PC-9 (cell line): ENCODE measurements around the gene PAK6.

Experiments used
- EZH2 ChIP-seq: fragments of 200-600 bp; sonication (generic); IDR thresholded peaks from 2 replicates; pipeline ENCODE4 v1.8.0; 2017; ENCODE audit warnings: antibody characterized with exemption, low read depth
- TF ChIP-seq, protein P1 (sequence below): fragments of 200-600 bp; sonication (generic); conservative IDR thresholded peaks from 2 replicates; pipeline ENCODE4 v1.6.1; 2017; ENCODE audit warnings: mixed run types, antibody characterized with exemption, mild to moderate bottlenecking, moderate library complexity

DNA sequence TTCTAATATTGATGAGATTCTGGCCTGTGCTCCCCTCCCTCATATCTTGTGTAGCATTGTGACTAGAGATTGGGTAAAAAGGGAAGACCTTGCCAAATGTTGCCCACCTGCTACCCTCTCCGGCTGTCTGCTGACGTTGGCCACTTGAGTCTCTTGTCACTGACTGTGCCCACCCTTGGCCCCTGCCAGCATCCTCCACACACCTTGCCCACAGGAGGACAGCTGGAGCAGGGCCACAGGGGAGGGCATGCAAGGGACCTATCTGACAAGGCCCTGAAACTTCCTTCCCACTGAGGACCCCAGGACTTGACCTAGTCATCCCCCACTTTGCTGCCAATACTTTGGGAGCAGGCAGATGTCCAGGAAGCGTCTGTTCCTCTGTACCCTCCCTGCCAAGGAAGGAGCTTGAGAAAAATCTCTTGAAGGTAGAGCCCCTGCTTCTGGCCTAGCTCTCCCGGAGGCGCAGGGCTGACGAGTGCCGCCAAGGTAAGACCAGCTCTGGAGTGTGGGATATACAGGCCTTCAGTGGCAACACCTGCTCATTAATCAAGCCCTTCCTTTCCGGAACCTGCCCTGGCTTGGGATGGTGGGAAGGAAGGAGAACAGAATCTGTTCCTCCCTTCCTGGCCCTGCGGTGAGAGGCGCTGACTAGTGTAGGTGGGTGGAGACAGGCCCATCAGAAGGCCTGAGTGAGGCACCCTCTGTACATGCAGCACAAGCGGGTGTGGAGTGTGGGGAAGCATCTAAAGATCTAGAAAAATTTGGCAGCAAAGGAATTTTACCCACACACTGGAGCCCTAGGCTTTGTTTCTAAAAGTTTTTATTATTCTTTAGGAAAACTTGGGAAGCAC is 4.9 kb upstream of the PAK6 start:
- no peak for TF ChIP-seq EZH2
- TF ChIP-seq, protein P1, sequence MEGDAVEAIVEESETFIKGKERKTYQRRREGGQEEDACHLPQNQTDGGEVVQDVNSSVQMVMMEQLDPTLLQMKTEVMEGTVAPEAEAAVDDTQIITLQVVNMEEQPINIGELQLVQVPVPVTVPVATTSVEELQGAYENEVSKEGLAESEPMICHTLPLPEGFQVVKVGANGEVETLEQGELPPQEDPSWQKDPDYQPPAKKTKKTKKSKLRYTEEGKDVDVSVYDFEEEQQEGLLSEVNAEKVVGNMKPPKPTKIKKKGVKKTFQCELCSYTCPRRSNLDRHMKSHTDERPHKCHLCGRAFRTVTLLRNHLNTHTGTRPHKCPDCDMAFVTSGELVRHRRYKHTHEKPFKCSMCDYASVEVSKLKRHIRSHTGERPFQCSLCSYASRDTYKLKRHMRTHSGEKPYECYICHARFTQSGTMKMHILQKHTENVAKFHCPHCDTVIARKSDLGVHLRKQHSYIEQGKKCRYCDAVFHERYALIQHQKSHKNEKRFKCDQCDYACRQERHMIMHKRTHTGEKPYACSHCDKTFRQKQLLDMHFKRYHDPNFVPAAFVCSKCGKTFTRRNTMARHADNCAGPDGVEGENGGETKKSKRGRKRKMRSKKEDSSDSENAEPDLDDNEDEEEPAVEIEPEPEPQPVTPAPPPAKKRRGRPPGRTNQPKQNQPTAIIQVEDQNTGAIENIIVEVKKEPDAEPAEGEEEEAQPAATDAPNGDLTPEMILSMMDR = no peak
